Measurements from ENCODE around the gene ERVK3-1.

- TF ChIP-seq, protein P1, sequence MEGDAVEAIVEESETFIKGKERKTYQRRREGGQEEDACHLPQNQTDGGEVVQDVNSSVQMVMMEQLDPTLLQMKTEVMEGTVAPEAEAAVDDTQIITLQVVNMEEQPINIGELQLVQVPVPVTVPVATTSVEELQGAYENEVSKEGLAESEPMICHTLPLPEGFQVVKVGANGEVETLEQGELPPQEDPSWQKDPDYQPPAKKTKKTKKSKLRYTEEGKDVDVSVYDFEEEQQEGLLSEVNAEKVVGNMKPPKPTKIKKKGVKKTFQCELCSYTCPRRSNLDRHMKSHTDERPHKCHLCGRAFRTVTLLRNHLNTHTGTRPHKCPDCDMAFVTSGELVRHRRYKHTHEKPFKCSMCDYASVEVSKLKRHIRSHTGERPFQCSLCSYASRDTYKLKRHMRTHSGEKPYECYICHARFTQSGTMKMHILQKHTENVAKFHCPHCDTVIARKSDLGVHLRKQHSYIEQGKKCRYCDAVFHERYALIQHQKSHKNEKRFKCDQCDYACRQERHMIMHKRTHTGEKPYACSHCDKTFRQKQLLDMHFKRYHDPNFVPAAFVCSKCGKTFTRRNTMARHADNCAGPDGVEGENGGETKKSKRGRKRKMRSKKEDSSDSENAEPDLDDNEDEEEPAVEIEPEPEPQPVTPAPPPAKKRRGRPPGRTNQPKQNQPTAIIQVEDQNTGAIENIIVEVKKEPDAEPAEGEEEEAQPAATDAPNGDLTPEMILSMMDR (IDR thresholded peaks at IDR 0.05; ENCODE audit: low read depth, low read length), result no peak
- TF ChIP-seq EZH2phosphoT487 (IDR thresholded peaks at IDR 0.05; ENCODE audit: low read depth), result no peak
Observed at GRCh38 chr19:58353717-58354477, 48.7 kb downstream of the ERVK3-1 start.

Data from OCI-LY3 (cell line).